GM19193 (cell line): ENCODE data around the gene IL17RB.

ENCODE experiments used
- POLR2A ChIP-seq: IDR thresholded peaks from 4 replicates; pipeline ENCODE4 v1.6.1; 2011; ENCODE audit not compliant: insufficient read depth, insufficient read length; ENCODE audit errors: extremely low read depth

The IL17RB gene

DNA sequence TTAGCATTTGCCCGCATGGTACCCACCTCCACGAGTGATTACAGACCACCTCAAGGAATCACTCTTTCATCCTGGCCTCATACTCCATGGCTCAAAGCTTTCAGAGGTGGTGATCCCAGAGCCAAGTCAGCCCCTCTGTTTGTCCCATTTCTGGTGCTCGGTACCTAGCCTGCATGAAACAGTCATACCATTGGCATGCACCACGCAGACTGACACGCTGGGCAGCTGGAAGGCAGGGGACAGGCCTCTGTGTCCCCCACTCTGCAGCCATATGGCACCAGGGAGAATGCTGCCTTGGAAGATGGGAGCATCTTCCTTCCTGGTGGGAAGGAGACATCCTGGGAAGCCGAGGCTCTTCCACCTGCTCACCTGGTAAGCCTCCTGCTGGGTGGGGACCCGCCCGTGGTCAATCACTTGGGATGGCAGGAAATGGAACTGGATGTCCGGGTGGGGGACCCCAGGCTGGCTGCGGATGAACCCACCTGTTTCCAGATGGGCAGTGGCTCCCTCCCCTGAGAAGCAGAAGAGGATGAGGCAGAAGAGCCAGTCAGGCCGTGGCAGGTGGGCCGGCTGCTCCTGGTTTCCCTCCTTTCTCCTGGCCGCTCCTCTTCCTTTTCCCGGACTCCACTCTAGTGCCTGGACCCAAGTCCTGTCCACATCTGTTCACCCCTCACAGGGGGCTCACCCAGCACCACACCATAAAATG lies 27.1 kb upstream of the IL17RB start:
- TF ChIP-seq POLR2A = no peak

DNA sequence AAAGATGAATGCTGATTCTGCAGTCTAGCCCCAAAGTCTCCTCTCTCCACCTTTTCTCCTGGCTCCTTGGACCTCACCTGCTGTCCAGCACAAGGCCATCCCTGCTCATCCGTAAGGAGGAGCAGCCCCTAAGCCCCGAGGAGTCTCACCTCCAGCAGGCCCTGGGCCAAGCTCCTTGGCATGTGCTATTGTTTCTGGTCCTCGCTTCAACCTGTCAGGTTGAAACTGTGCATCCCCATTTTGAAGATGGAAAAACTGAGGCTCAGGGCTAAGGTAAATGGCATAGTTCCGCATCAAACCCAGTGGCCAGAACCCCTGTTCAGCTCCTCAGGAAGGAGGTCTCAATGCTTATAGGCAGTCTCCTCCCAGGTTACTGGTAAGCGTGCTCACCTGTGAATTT lies 26.3 kb upstream of the IL17RB start:
- TF ChIP-seq POLR2A = no peak

DNA sequence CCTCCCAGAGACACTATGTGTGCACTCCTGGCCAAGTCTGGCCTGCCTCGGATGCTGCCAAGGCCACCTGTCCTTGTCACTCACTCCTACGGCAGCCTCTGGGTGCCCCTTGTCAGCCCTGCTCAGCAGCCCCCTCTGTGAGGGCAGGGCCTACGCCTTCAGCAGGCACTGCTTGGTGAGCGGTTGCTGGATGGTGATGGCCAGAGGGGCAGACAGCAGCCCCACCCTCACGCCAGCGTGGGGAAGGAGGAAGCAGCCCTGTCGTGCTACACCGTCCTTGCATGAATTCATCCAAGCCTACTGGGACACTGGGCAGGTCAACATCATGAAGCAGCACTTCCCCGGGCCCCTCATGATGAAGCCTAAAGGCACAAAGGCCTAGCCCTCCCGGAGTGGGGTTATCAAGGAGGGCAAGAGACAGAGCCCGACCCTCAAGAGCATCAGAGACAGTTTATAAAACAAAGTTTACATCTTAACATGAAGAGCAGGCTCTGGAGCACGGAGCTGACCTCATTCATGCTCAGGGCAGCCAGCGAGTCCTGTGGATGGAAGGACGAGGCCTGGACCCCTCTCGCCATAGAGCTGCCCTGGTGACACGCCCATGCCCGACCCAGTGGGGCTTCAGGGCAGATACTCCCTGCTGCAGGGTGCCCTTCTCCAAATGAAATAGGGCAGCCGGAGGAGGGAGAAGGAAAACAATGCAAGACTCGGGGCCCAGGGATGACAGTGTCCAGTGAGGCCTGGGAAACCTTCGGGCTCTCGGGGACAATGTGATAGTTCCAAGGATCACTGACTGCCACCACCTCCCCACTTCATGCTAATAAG lies 25.4 kb upstream of the IL17RB start:
- no peak for TF ChIP-seq POLR2A

DNA sequence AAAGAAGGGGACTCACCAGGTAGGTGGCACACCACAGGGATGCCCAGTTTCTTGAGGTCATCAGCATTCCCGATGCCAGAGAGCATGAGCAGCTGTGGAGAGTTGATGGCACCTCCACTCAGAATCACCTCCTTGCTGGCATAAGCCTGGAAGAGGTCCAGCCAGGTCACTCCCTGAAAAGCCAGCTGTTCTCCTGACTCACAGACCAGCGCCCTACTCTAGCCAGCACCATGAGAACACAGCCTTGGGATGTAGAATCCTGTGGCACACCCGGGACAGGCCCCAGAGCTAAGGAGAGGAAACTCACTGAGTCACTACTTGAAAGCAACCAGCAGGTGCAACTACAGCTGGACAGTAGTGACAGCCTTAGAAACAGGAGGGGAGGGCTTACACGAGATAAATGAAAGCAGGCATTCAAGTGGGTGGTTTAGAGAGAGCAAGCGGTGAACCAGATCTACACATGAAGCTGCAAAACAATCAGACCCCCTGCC lies 24.7 kb upstream of the IL17RB start:
- no peak for TF ChIP-seq POLR2A

DNA sequence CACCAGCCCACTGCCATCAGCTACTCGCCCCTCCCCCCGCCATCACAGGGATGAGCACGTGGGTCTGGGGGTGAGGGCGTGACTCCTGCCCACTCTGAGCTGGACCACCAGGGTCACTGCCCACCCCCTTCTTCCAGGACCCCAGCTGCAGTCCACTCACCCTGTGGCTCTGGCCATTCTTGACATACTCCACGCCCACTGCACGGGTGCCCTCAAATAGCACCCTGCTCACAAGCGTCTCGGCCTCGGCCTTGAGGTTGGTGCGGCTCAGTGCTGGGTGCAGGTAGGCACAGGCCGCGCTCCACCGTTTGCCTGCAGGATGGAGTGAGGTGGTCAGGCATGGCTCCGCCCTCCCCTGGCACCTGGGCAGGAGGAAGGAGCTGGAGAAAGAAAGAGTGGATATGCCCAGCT lies 24.0 kb upstream of the IL17RB start:
- TF ChIP-seq POLR2A = no peak

DNA sequence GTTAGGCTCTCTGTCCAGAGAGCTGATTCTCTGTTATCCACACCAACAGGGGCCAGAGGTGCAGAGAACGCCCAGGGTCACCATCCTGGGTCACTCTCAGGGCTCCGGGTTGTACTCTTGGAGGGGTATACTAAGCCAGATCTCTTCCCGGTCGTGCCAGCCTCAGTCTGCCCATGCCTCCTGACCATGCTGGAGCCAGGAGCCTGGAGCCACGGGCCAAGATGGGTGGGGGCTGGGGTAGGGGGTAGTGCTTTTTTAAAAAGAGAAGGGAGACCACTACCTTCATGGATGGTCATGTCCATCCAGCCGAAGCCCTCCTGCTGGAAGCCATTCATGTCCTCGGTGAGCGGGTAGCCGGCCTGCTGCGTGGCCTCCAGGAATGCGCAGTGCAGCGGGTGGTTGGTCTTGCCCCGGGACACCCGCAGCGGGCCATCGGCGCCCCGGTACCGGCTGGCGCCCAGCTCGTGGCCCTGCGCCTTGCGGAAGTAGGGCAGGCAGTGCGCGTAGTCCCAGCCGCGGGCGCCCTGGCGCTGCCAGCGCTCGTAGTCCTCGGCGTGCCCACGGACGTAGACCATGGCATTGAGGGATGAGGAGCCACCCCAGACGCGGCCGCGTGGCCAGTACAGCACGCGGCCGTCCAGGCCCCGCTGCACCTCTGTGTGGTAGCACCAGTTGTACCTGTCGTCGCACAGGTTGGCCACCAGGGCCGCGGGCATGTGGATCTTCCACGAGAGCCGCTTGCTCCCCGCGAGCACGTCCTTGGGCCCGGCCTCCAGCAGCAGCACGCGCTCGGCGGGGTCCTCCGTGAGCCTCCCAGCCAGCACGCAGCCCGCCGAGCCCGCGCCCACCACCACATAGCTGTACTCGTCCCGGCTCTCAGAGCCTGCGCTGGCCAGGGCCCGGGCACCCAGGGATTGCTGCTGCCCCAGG lies 23.1 kb upstream of the IL17RB start:
- no peak for TF ChIP-seq POLR2A

DNA sequence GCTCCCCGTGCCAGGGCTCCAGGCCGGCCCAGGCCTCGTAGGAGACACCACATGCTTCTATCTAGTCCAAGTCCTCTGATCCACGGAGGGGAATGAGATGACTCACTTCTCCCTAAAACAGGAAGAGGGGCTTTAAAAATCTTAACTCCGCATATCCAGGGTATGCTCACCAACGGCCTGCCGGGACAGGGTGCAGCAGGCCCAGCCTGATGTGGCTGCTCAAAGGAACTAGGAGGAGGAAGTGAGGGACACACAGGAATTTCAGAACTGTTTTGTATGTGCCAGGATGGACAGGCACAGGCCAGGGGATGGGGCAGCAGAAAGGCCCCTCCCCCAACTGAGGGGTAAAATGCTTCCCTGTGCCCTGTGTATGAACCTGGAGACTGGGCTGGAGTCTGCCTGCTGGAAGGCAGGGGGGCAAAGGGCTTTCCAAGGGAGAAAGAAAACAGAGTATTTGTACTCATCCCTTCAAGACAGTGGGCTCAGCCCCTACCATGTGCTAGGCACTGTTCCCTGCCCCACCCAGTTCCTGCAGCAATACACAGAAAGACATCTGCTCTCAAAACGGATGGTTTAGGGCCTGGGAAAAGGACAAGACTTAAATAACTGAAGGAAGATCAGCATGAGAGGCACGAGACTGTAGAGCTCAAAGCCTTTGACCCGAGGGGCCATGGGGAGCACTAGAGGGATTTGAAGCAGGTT lies 22.3 kb upstream of the IL17RB start:
- TF ChIP-seq POLR2A = no peak

DNA sequence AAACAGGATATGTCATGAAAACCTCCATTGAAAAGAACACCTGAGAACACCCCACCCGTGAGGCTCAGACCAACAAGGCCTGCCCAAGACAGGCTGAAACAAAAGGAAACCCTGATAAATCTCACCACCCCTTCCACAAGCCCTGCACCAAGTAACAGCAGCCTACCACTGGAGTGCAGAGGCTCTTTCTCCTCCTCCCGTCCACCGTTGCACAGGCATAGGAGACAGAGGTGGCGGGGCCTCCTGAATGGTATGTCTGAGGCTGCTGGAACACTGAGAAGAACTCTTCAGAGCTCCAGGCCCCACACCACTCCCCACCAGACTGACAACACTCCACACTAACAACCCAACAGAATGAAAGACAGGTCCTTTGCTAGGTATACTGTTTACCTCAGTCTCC lies 21.6 kb upstream of the IL17RB start:
- no peak for TF ChIP-seq POLR2A

DNA sequence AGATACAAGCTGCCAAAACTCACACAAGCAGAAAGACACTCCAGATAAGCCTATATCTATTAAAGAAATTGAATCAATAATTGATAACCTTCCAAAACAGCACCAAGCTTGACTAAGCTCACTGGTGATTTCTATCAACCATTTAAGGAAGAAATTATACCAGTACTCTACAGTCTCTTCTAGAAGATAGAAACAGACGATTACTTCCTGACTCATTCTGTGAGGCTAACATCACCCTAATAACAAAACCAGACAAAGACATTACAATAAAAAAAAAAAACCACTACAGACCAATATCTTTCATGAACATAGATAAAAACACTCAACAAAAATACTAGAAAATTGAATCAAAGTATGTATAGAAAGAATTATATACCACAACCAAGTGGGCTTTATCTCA lies 20.3 kb upstream of the IL17RB start:
- TF ChIP-seq POLR2A = no peak

DNA sequence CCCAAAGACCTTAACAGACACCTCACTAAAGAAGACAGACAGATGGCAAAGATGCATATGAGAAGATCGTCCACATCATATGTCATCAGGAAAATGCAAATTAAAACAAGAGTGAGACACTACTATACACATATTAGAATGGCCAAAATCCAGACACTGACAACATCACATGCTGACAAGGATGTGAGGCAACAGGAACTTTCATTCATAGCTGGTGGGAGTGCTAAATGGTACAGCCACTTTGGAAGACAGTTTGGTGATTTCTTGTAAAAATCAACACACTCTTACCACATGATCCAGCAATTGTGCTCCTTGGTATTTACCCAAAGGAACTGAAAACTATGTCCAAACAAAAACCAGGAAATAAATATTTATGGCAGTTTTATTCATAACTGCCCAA lies 17.8 kb upstream of the IL17RB start:
- TF ChIP-seq POLR2A = no peak

DNA sequence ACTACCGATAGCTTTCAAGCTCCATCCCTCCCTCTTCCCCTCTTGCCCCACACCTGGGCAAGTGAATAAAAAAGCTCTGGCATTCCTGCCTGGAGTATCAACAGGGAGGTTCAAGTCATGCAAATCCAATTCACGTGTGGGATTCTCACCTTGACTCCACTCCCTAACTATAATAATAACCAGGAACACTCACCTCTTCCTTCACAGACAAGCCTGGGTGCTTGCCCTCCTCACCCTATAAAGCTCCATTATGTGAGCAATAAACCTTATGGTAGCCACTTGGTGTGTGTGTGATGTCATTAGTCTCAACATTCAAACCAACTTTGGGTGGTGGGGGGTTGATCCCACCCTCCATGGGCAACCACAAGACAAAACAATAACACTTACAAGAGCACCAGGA lies 16.8 kb upstream of the IL17RB start:
- no peak for TF ChIP-seq POLR2A

DNA sequence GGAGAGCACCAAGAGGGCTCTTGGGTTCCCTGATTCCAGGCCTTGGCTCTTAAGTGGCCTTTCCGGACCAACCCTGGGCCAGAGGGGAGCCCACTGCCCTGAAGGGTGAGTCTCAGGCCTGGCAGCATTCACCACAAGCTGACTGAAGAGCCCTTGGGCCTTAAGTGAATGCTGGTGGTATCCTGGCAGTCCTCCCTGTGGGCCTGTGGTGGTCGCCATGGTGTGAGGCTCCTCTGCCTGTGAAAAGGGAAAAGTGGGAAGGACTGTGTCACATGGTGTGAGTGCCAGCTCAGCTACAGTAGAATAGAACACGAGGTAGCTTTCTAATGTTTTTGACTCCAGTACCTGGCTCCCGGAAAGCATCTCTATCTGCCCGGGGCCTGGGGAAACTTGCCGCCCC lies 15.4 kb upstream of the IL17RB start:
- no peak for TF ChIP-seq POLR2A

DNA sequence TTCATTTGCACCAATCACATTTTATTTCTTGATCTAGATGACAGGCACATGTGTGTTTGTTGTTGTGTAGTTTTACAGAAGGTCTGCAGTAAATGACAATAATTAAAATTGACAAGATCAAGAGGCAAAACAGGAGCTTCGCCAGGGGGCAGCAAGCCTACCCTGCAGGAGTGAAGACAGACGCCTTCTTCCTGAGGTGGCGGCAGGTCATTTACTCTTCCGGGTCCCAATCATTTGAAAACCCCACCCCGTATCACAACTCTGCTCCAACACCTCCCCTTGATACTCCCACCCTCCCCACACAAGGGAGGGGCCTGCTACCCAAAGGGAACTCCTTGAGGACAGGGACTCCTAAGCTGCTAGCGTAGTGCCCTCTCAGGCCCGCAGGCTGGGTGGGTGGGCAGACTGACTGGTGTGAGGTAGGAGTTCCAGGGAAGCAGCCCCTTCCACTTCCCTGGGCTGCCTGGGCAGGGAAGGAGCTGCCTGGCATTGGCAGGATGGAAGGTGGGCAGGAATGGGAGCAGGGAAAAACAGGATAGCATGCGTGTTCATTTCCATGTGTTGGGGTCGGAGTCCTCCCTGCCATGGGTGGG lies 13.2 kb upstream of the IL17RB start:
- no peak for TF ChIP-seq POLR2A

DNA sequence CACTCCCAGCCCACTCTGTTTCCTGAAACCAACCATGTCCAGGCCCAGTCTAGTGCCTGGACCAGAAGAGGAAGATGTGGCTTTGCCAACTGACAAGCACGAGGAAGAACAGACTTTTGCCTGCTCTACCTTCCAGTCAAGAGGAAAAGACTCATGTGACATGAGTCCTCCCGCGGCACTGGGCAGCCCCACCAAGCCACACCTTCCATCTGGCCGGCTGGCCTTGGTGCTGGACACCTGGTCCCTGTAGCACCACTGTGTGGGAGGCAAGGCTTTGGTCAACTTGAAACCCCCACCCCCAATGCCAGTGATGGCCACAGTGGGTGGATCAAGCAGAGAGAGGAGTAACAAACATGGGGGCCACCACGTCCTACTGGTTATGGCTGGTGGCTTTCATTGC lies 12.7 kb upstream of the IL17RB start:
- no peak for TF ChIP-seq POLR2A
